Measurements from ENCODE around the gene NME9.

The NME9 gene

DNA sequence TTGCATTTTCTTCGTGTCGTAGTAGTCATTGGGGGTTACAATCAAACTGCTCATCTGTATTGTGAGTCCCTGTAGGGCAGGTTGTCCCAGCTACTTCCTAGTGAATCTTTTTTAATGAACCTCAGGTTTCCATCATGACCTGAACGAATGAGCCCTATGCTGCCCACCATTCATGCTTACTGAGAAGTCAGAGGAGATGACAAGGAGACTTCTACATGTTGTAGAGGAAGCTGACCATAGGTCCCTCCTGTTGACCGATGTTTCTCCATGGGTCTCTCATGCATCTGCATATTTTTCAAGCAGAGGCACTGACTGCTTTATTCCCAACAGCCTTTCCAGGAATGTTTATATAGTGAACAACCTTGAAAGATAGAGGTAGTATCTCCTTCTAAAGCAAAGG is 5.0 kb upstream of the NME9 start:
- in situ Hi-C loops (cut with MboI; ENCODE audit: low pct_unique_long_range_greater_than_20kb, low sequenced_read_pairs, unreplicated experiment) = no loop called here
- TF ChIP-seq, protein P1, sequence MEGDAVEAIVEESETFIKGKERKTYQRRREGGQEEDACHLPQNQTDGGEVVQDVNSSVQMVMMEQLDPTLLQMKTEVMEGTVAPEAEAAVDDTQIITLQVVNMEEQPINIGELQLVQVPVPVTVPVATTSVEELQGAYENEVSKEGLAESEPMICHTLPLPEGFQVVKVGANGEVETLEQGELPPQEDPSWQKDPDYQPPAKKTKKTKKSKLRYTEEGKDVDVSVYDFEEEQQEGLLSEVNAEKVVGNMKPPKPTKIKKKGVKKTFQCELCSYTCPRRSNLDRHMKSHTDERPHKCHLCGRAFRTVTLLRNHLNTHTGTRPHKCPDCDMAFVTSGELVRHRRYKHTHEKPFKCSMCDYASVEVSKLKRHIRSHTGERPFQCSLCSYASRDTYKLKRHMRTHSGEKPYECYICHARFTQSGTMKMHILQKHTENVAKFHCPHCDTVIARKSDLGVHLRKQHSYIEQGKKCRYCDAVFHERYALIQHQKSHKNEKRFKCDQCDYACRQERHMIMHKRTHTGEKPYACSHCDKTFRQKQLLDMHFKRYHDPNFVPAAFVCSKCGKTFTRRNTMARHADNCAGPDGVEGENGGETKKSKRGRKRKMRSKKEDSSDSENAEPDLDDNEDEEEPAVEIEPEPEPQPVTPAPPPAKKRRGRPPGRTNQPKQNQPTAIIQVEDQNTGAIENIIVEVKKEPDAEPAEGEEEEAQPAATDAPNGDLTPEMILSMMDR (IDR thresholded peaks at IDR 0.05; ENCODE audit: extremely low read depth, insufficient read depth, missing control alignments) = no peak
- DNase-seq (ENCODE audit: low spot score) = no peak

DNA sequence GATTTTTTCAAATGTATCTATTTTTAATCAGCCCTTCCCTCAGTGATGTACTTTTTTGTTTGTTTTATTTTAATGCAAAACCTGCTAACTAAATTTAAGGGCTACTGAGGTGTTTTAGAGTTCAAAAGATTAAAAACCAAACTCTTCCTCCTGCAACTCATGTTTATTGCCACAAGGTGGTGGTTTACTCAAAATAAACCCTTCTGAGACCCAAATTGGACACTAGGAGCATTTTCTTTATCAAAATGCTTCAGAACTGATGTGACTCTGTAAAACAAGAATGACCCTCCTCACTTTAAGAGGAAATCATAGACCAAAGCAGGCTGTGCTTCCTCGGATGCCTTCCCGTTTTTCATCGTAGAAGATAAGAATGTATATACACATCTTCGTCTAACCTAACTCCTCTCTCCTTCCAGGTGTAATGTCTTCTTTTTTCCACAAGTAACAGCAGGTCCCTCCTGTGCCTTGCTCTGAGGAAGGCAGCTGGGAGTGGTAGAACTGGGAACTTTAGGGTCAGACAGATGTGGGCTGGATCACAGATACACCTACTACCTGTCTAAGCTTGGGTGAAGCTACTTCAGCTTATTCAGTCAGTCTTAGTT is 2.9 kb upstream of the NME9 start:
- in situ Hi-C loops (cut with MboI; ENCODE audit: low pct_unique_long_range_greater_than_20kb, low sequenced_read_pairs, unreplicated experiment) = no loop called here
- TF ChIP-seq, protein P1 (IDR thresholded peaks at IDR 0.05; ENCODE audit: extremely low read depth, insufficient read depth, missing control alignments) = peak; percentile 44
- DNase-seq (ENCODE audit: low spot score) = peak; percentile 62

DNA sequence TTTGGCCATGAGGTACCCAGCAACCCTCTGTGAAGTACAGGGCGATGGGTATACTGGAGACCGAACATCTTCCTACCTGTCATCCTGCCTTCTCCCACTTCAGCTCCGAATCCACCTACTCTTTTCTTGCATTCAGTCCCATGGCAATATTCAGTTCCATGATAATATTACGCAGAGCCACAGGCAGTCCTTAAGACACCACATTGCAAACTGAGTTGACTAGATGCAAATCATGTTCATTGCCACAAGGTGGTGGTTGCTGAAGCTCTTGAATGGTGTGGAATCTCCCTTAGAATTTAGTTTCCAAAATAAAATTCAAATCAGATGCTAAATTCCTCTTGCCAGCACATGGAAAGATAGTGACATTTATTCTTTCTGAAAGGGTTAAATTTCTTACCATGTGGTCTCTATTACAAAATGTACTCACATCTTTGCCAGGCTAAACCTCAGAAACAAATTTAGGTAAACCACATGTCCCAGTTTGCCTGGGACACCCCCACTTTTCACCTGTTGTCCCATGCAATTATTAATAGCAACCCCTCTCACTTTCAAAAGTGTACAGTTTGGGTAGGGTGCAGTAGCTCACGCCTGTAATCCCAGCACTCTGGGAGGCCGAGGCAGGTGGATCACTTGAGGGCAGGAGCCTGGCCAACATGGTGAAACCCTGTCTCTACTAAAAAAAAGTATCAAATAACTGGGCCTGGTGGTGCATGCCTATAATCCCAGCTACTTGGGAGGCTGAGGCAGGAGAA is 1.7 kb upstream of the NME9 start:
- in situ Hi-C loops (cut with MboI; ENCODE audit: low pct_unique_long_range_greater_than_20kb, low sequenced_read_pairs, unreplicated experiment) = no loop called here
- TF ChIP-seq, protein P1 (IDR thresholded peaks at IDR 0.05; ENCODE audit: extremely low read depth, insufficient read depth, missing control alignments) = no peak
- DNase-seq (ENCODE audit: low spot score) = no peak

DNA sequence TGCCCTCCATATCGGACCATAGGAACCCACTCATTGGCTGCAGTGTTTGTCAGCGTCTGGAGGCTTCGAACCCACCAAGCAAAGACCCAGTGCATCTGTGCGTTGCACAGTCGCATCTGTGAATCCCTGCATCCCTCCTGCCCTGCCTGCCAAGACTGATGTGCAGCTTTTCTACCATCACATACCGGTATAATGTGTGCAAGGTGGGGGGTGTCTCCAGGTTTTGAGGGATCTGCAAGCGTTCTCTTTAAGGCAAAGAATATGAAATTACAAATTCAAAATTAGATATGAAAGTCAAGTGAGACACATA is 288 bp upstream of the NME9 start:
- DNase-seq (ENCODE audit: low spot score) = no peak
- TF ChIP-seq, protein P1 (IDR thresholded peaks at IDR 0.05; ENCODE audit: extremely low read depth, insufficient read depth, missing control alignments) = no peak
- in situ Hi-C loops (cut with MboI; ENCODE audit: low pct_unique_long_range_greater_than_20kb, low sequenced_read_pairs, unreplicated experiment) = no loop called here

DNA sequence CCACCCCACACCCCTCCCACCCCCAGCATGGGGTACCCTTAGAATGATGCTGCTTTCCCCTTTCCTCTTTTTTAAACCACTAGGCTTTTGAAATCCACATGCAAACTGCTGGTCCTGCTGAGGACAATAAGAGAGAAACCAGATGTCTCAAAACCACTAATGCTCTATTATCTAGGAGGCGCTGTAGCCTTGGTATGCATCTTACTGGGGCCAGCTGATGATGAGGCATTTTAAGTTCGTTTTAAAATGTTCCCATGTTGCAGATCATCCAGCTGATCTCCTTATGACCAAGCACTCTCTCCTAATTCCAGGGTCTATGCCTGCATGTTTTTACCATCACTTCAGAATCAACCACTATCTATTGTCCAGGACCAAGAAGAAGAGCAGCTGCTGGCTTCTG is 1.3 kb downstream of the NME9 start:
- in situ Hi-C loops (cut with MboI; ENCODE audit: low pct_unique_long_range_greater_than_20kb, low sequenced_read_pairs, unreplicated experiment) = no loop called here
- TF ChIP-seq, protein P1 (IDR thresholded peaks at IDR 0.05; ENCODE audit: extremely low read depth, insufficient read depth, missing control alignments) = no peak

DNA sequence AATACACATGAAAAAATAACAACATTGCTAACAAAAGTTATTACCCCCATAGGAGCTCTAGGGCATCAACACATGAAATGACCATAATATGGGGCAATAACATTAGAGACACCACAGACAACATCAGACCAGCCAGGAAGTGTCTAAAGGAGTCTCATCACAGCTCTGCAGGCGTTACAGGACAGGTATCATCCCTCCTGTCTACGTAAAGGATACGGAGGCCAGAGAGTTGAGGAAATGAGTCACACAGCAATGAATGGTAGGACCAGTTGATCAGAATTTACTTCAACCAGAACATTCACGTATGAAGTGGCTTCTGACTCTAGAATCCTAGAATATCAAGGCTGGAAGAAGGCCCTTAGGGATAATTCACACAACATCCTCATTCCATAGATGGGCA is 1.8 kb downstream of the NME9 start:
- in situ Hi-C loops (cut with MboI; ENCODE audit: low pct_unique_long_range_greater_than_20kb, low sequenced_read_pairs, unreplicated experiment) = no loop called here
- TF ChIP-seq, protein P1 (IDR thresholded peaks at IDR 0.05; ENCODE audit: extremely low read depth, insufficient read depth, missing control alignments) = no peak
- no peak for DNase-seq (ENCODE audit: low spot score)

More for the DNA sequence above, 1.3 kb downstream of the NME9 start:
- DNase-seq (ENCODE audit: low spot score) = no peak

All from GM13977 (cell line).